Esophagus squamous epithelium (tissue), 5 donors: Measurements from ENCODE around the gene TRIM32. TPM values are rescaled to one million over a fixed set of nuclear protein-coding genes. Genes with fewer than 3 reads are reported as not detected.

ENCODE experiments used
- DNase-seq: peaks from one replicate; lab custom pipeline; 2025; lab: John Stamatoyannopoulos, UW
- H3K27ac ChIP-seq, 4 donors: fragments of 200-600 bp; sonication (generic); one replicate each; pipeline ENCODE4 v1.5.1; 2016 to 2019; ENCODE audit warnings: mild to moderate bottlenecking in 1 of 4
- H3K27me3 ChIP-seq, 4 donors: fragments of 200-600 bp; sonication (generic); 1 replicate in 3 of 4; 2 replicates in 1 of 4; pipeline versions ENCODE4 v1.5.1 to v1.6.0; 2017 to 2021; ENCODE audit warnings: antibody characterized with exemption in 1 of 4
- H3K36me3 ChIP-seq, 3 donors: fragments of 200-600 bp; sonication (generic); one replicate each; pipeline ENCODE4 v1.5.1; 2016 to 2019
- H3K4me1 ChIP-seq, 3 donors: fragments of 200-600 bp; sonication (generic); one replicate each; pipeline ENCODE4 v1.5.1; 2017 to 2019
- H3K4me3 ChIP-seq, 4 donors: fragments of 200-600 bp; sonication (generic); 1 replicate in 3 of 4; 2 replicates in 1 of 4; pipeline ENCODE4 v1.5.1; 2016 to 2019; ENCODE audit warnings: mild to moderate bottlenecking in 2 of 4, moderate library complexity in 1 of 4
- H3K9me3 ChIP-seq, 3 donors: fragments of 200-600 bp; sonication (generic); one replicate each; pipeline ENCODE4 v1.5.1; 2016 to 2019
- CTCF ChIP-seq, 6 experiments: fragments of 450-650 bp in 4 of 6; fragments of 200-600 bp in 2 of 6; sonication (generic) in 2 of 6; IDR thresholded peaks; one replicate each; pipeline ENCODE4 v1.5.1; 2016 to 2019; ENCODE audit warnings: antibody characterized with exemption in 6 of 6, mild to moderate bottlenecking in 4 of 6, moderate library complexity in 4 of 6
- POLR2A ChIP-seq, 4 donors: fragments of 450-650 bp; IDR thresholded peaks; one replicate each; pipeline ENCODE4 v1.6.1; 2017; ENCODE audit warnings: antibody characterized with exemption in 4 of 4, mild to moderate bottlenecking in 4 of 4, moderate library complexity in 3 of 4
- WGBS, 2 donors: methylation state at CpG; one replicate each; pipeline ENCODE4 v1.1.5; 2018; 5-methylcytosine and 5-hydroxymethylcytosine counted together
- intact Hi-C: fragments of 100-400 bp; cut with DNase I; formaldehyde crosslinking; loops from one replicate; pipeline ENCODE4 v1.15.0; 2022
- total RNA-seq, 4 donors: library from RNA; depleted of rRNA; stranded (reverse); fragments of >200 nt; gene quantifications; one replicate each; pipeline ENCODE4 v1.1.0, GENCODE V29; 2016
- donor health status: DM: yes; HTN: yes; CAD: no.

Gene TRIM32
- total RNA-seq, 4 donors from 2014 or later: 7.2 to 16.4 (median 11.6) TPM

GRCh38 chr9:116662646-116663310 lies 24.3 kb upstream of the TRIM32 start:
- TF ChIP-seq CTCF (IDR thresholded peaks at IDR 0.05) (no peak), POLR2A (IDR thresholded peaks at IDR 0.05) (no peak)
- H3K4me1 ChIP-seq: peaks cover 0 to 15% (median 3%) of the 10 kb centered on the region in 3 donors
- WGBS, 2 donors: 67 to 69% methylated on average over 6 of the region's 6 CpGs
- DNase-seq: no peak
- no peaks in the 10 kb centered on the region for H3K9me3 ChIP-seq
- H3K4me3 ChIP-seq: no peak overlapping the region
- intact Hi-C loops: loop anchor here (10.0 kb wide), 1 partner anchor 1068 kb away; no protein-coding TSS in a partner anchor
- H3K27ac ChIP-seq: peak overlapping the region; percentile 30 to 70 (median 43)
- no peaks in the 10 kb centered on the region for H3K27me3 ChIP-seq
- H3K36me3 ChIP-seq: no peaks in the 10 kb centered on the region

- no peaks in the 10 kb centered on the region for H3K9me3 ChIP-seq
- H3K36me3 ChIP-seq: no peaks in the 10 kb centered on the region
- WGBS, 2 donors: 93 to 100% methylated on average over 1 of the region's 1 CpG
- H3K4me1 ChIP-seq: peaks cover 0 to 15% (median 3%) of the 10 kb centered on the region in 3 donors
- peak overlapping the region in 2 of 4 donors; percentile 51 to 70 for H3K27ac ChIP-seq
- intact Hi-C loops: loop anchor here (10.0 kb wide), 1 partner anchor 1069 kb away; no protein-coding TSS in a partner anchor
- no peak overlapping the region for H3K4me3 ChIP-seq
- no peak for DNase-seq
- H3K27me3 ChIP-seq: no peaks in the 10 kb centered on the region
- TF ChIP-seq CTCF (IDR thresholded peaks at IDR 0.05): no peak
- no peak for TF ChIP-seq POLR2A (IDR thresholded peaks at IDR 0.05)
These were observed 23.5 kb upstream of the TRIM32 start for GRCh38 chr9:116663581-116663980.

GRCh38 chr9:116668970-116669695 lies 18.0 kb upstream of the TRIM32 start:
- Histone ChIP-seq H3K36me3 (no peaks in the 10 kb centered on the region), H3K4me3 (no peak overlapping the region), H3K4me1 (no peaks in the 10 kb centered on the region), H3K9me3 (peaks cover 0 to 9% (median 9%) of the 10 kb centered on the region in 3 donors), H3K27me3 (no peaks in the 10 kb centered on the region), H3K27ac (no peak overlapping the region)
- 61 to 94% methylated on average over 3 to 4 of the region's 4 CpGs for WGBS, 2 donors
- DNase-seq: no peak
- TF ChIP-seq CTCF (IDR thresholded peaks at IDR 0.05): no peak
- no peak for TF ChIP-seq POLR2A (IDR thresholded peaks at IDR 0.05)
- intact Hi-C loops: loop anchor here (10.0 kb wide), 1 partner anchor 1074 kb away; no protein-coding TSS in a partner anchor

- Histone ChIP-seq H3K27me3 (no peaks in the 10 kb centered on the region), H3K36me3 (no peaks in the 10 kb centered on the region), H3K4me3 (no peak overlapping the region), H3K27ac (no peak overlapping the region), H3K9me3 (peaks cover 0 to 9% (median 9%) of the 10 kb centered on the region in 3 donors), H3K4me1 (no peaks in the 10 kb centered on the region)
- DNase-seq: no peak
- WGBS, 2 donors: 61% methylated on average over 2 of the region's 2 CpGs
- intact Hi-C loops: no loop called here
- TF ChIP-seq POLR2A (IDR thresholded peaks at IDR 0.05) (no peak), CTCF (IDR thresholded peaks at IDR 0.05) (no peak)
These were observed 15.5 kb upstream of the TRIM32 start for GRCh38 chr9:116671605-116672004.

GRCh38 chr9:116673375-116673774 lies 13.7 kb upstream of the TRIM32 start:
- no peaks in the 10 kb centered on the region for H3K4me1 ChIP-seq
- H3K9me3 ChIP-seq: peaks cover 0 to 9% (median 9%) of the 10 kb centered on the region in 3 donors
- no peak overlapping the region for H3K4me3 ChIP-seq
- no peaks in the 10 kb centered on the region for H3K27me3 ChIP-seq
- H3K27ac ChIP-seq: no peak overlapping the region
- TF ChIP-seq CTCF (IDR thresholded peaks at IDR 0.05): no peak
- TF ChIP-seq POLR2A (IDR thresholded peaks at IDR 0.05): no peak
- no peak for DNase-seq
- 36 to 86% methylated on average over 1 of the region's 1 CpG for WGBS, 2 donors
- intact Hi-C loops: no loop called here
- H3K36me3 ChIP-seq: no peaks in the 10 kb centered on the region
